GM12872 (cell line): ENCODE results near the gene TRIM13.
A peak's percentile ranks its signal among the peaks of the same experiment; 100 is the strongest.

ENCODE experiments used
- CTCF ChIP-seq: IDR thresholded peaks from 3 replicates; pipeline ENCODE4 v1.5.1; 2011; ENCODE audit warnings: low read depth, mild to moderate bottlenecking, low read length, moderate library complexity; ENCODE audit not compliant: insufficient read depth

The TRIM13 gene

GRCh38 chr13:49996951-49997895 is at the start of gene TRIM13:
TSS of gene TRIM13 (plus strand) at chr13:49997042. CDS start at chr13:50011941, 14,899 bp downstream.
- TF ChIP-seq CTCF: peak; percentile 80

- no peak for TF ChIP-seq CTCF
Measured at GRCh38 chr13:49951754-49952535, 44.9 kb upstream of the TRIM13 start.

GRCh38 chr13:49953560-49953959 is 43.3 kb upstream of the TRIM13 start:
- TF ChIP-seq CTCF: no peak

- no peak for TF ChIP-seq CTCF
Measured at GRCh38 chr13:49954674-49955455, 42.0 kb upstream of the TRIM13 start.

GRCh38 chr13:49956131-49956530 is 40.7 kb upstream of the TRIM13 start:
- TF ChIP-seq CTCF: no peak

GRCh38 chr13:49958321-49958720 is 38.5 kb upstream of the TRIM13 start:
- TF ChIP-seq CTCF: no peak

- TF ChIP-seq CTCF: no peak
Measured at GRCh38 chr13:49967456-49967855, 29.4 kb upstream of the TRIM13 start.
